NB4 (cell line): Measurements from ENCODE around the gene SUCNR1.

Experiments used
- CTCF ChIP-seq: IDR thresholded peaks from one replicate; pipeline ENCODE4 v1.5.1; 2012; ENCODE audit warnings: low read depth, low read length
- POLR2A ChIP-seq: IDR thresholded peaks from 2 replicates; pipeline ENCODE4 v1.6.1; 2011; ENCODE audit warnings: mild to moderate bottlenecking; ENCODE audit not compliant: insufficient read length; ENCODE audit errors: extremely low read depth

DNA sequence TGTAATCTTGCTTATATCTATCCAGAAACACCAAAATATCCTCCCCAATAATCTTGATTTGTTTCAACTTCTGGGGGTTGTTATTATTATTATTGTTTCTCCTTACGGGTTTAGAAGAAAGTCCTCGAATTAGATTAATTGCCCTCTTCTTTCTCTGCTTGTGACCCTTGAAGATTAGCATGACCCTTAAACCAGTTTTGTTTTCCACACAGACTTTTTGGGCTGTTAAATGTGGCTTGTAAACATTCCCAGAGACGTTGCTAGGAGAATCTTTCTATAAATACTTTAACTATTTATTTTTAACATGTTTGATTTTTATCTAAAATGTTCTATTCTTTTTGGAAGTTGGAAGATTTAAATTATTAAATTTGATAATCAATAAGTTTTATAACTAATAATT, 4.3 kb upstream of the SUCNR1 start:
- no peak for TF ChIP-seq CTCF
- no peak for TF ChIP-seq POLR2A
